D341Med (cell line): Measurements from ENCODE around the gene AK1.

Experiments used
- DNase-seq: peaks from one replicate; pipeline ENCODE4 v3.0.0; 2012; ENCODE audit warnings: low spot score

AK1 gene

GRCh38 chr9:127867356-127868277 lies 9.9 kb downstream of the AK1 start:
- no peak for DNase-seq

GRCh38 chr9:127866535-127866934 lies 10.9 kb downstream of the AK1 start:
- no peak for DNase-seq

- no peak for DNase-seq
Measured at GRCh38 chr9:127865645-127866464, 11.6 kb downstream of the AK1 start.

- no peak for DNase-seq
Measured at GRCh38 chr9:127863191-127863621, 14.3 kb downstream of the AK1 start.

GRCh38 chr9:127862075-127863011 lies 15.1 kb downstream of the AK1 start:
- no peak for DNase-seq

- DNase-seq = no peak
Measured at GRCh38 chr9:127860779-127861178, 16.7 kb downstream of the AK1 start.

GRCh38 chr9:127860260-127860659 lies 17.2 kb downstream of the AK1 start:
- DNase-seq = no peak

GRCh38 chr9:127858041-127858512 lies 19.4 kb downstream of the AK1 start:
- DNase-seq = no peak

GRCh38 chr9:127857278-127857677 lies 20.2 kb downstream of the AK1 start:
- no peak for DNase-seq

GRCh38 chr9:127856729-127857116 lies 20.8 kb downstream of the AK1 start:
- DNase-seq = no peak

GRCh38 chr9:127856094-127856728 lies 21.3 kb downstream of the AK1 start:
- DNase-seq = no peak

- DNase-seq = no peak
Measured at GRCh38 chr9:127855522-127855921, 22.0 kb downstream of the AK1 start.

- no peak for DNase-seq
Measured at GRCh38 chr9:127854960-127855359, 22.5 kb downstream of the AK1 start.

- DNase-seq = no peak
Measured at GRCh38 chr9:127854184-127854806, 23.2 kb downstream of the AK1 start, which contains the start of gene ENG. Gene ENG (minus strand): TSS chr9:127854658. CDS start chr9:127854355, 303 bp downstream.

GRCh38 chr9:127853312-127854183 lies 23.9 kb downstream of the AK1 start:
- DNase-seq = no peak

- no peak for DNase-seq
Measured at GRCh38 chr9:127852829-127853228, 24.6 kb downstream of the AK1 start.

- DNase-seq = no peak
Measured at GRCh38 chr9:127850286-127850830, 27.1 kb downstream of the AK1 start.

- DNase-seq = no peak
Measured at GRCh38 chr9:127848756-127849504, 28.5 kb downstream of the AK1 start.
